ENCODE results near the gene RASA1. TPM values are rescaled to one million over a fixed set of nuclear protein-coding genes. Genes with fewer than 3 reads are reported as not detected.

Gene RASA1
- total and polyA plus RNA-seq, 2 donors from 2014 or later, result 9.9 to 25.5 TPM

- Histone ChIP-seq H3K9me3 (ENCODE audit: control insufficient read depth in 2 of 3, insufficient read depth in 1 of 3, low read length in 3 of 3) (no peaks in the 10 kb centered on the region), H3K27ac (ENCODE audit: low read depth in 2 of 2, low read length in 2 of 2) (no peak overlapping the region), H3K4me3 (ENCODE audit: low read length in 3 of 3) (no peak overlapping the region), H3K9ac (ENCODE audit: low read length in 3 of 3) (peak overlapping the region in 1 of 3 donors; percentile 8), H3K36me3 (ENCODE audit: control insufficient read depth in 2 of 3, insufficient read depth in 3 of 3, low read length in 3 of 3) (peaks cover 5 to 54% (median 21%) of the 10 kb centered on the region in 3 donors), H3K4me1 (ENCODE audit: control insufficient read depth in 2 of 3, insufficient read depth in 2 of 3, low read depth in 1 of 3, low read length in 3 of 3) (no peaks in the 10 kb centered on the region), H3K27me3 (ENCODE audit: control insufficient read depth, insufficient read depth, low read length) (no peaks in the 10 kb centered on the region)
- intact Hi-C loops (cut with DNase I), result no loop called here
- no peak for TF ChIP-seq CTCF (IDR thresholded peaks at IDR 0.05; ENCODE audit: borderline replicate concordance, extremely low read depth, insufficient read depth)
- FAIRE-seq (no peak), DNase-seq (no peak)
Observed at GRCh38 chr5:87392170-87392569, 124.5 kb downstream of the RASA1 start.

- no peaks in the 10 kb centered on the region for H3K9me3 ChIP-seq (ENCODE audit: control insufficient read depth in 2 of 3, insufficient read depth in 1 of 3, low read length in 3 of 3)
- no peaks in the 10 kb centered on the region for H3K4me1 ChIP-seq (ENCODE audit: control insufficient read depth in 2 of 3, insufficient read depth in 2 of 3, low read depth in 1 of 3, low read length in 3 of 3)
- no peak for DNase-seq
- peaks cover 5 to 49% (median 18%) of the 10 kb centered on the region in 3 donors for H3K36me3 ChIP-seq (ENCODE audit: control insufficient read depth in 2 of 3, insufficient read depth in 3 of 3, low read length in 3 of 3)
- no peak for FAIRE-seq
- intact Hi-C loops (cut with DNase I), result no loop called here
- peak overlapping the region in 1 of 2 donors; percentile 32 for H3K27ac ChIP-seq (ENCODE audit: low read depth in 2 of 2, low read length in 2 of 2)
- H3K27me3 ChIP-seq (ENCODE audit: control insufficient read depth, insufficient read depth, low read length), result no peaks in the 10 kb centered on the region
- TF ChIP-seq CTCF (IDR thresholded peaks at IDR 0.05; ENCODE audit: borderline replicate concordance, extremely low read depth, insufficient read depth), result no peak
- H3K9ac ChIP-seq (ENCODE audit: low read length in 3 of 3), result no peak overlapping the region
- no peak overlapping the region for H3K4me3 ChIP-seq (ENCODE audit: low read length in 3 of 3)
Observed at GRCh38 chr5:87392801-87393200, 125.1 kb downstream of the RASA1 start.

GRCh38 chr5:87393331-87393730 lies 125.6 kb downstream of the RASA1 start:
- no peak overlapping the region for H3K9ac ChIP-seq (ENCODE audit: low read length in 3 of 3)
- H3K9me3 ChIP-seq (ENCODE audit: control insufficient read depth in 2 of 3, insufficient read depth in 1 of 3, low read length in 3 of 3), result no peaks in the 10 kb centered on the region
- no peak for TF ChIP-seq CTCF (IDR thresholded peaks at IDR 0.05; ENCODE audit: borderline replicate concordance, extremely low read depth, insufficient read depth)
- peak overlapping the region in 1 of 2 donors; percentile 23 for H3K27ac ChIP-seq (ENCODE audit: low read depth in 2 of 2, low read length in 2 of 2)
- H3K4me1 ChIP-seq (ENCODE audit: control insufficient read depth in 2 of 3, insufficient read depth in 2 of 3, low read depth in 1 of 3, low read length in 3 of 3), result no peaks in the 10 kb centered on the region
- DNase-seq (no peak), FAIRE-seq (no peak)
- H3K27me3 ChIP-seq (ENCODE audit: control insufficient read depth, insufficient read depth, low read length), result no peaks in the 10 kb centered on the region
- intact Hi-C loops (cut with DNase I), result no loop called here
- peaks cover 5 to 50% (median 20%) of the 10 kb centered on the region in 3 donors for H3K36me3 ChIP-seq (ENCODE audit: control insufficient read depth in 2 of 3, insufficient read depth in 3 of 3, low read length in 3 of 3)
- no peak overlapping the region for H3K4me3 ChIP-seq (ENCODE audit: low read length in 3 of 3)
